HCT116 (cell line): ENCODE measurements around the gene CDH1.

Source experiments
- CTCF ChIP-seq, 3 experiments: fragments of 200-600 bp in 1 of 3; sonication (generic) in 1 of 3; IDR thresholded peaks in 2 of 3; conservative IDR thresholded peaks in 1 of 3; 2 replicates each; pipeline ENCODE4 v1.5.1; 2012 to 2017; ENCODE audit warnings: low read depth in 2 of 3, low read length in 2 of 3, antibody characterized with exemption in 1 of 3, borderline replicate concordance in 1 of 3, control low read depth in 1 of 3, mild to moderate bottlenecking in 1 of 3, mixed read lengths in 1 of 3, mixed run types in 1 of 3, moderate library complexity in 1 of 3; ENCODE audit not compliant: insufficient read depth in 1 of 3
- EZH2 ChIP-seq: fragments of 200-600 bp; sonication (generic); IDR thresholded peaks from 2 replicates; pipeline ENCODE4 v1.6.1; 2017; ENCODE audit warnings: antibody characterized with exemption, mixed run types
- FOSL1 ChIP-seq: IDR thresholded peaks from 2 replicates; pipeline ENCODE4 v1.6.1; 2012; ENCODE audit warnings: low read depth
- JUND ChIP-seq: IDR thresholded peaks from 2 replicates; pipeline ENCODE4 v1.6.1; 2012
- MAX ChIP-seq: IDR thresholded peaks from 2 replicates; pipeline ENCODE4 v1.6.1; 2012
- POLR2A ChIP-seq: IDR thresholded peaks from 2 replicates; pipeline ENCODE4 v1.7.0; 2011; ENCODE audit warnings: borderline replicate concordance; ENCODE audit not compliant: insufficient read depth, insufficient read length; ENCODE audit errors: extremely low read depth
- POLR2AphosphoS5 ChIP-seq: IDR thresholded peaks from 2 replicates; pipeline ENCODE4 v1.6.1; 2011; ENCODE audit warnings: mild to moderate bottlenecking, low read depth, low read length, moderate library complexity
- RAD21 ChIP-seq: IDR thresholded peaks from 2 replicates; pipeline ENCODE4 v1.6.1; 2012; ENCODE audit warnings: low read depth, mild to moderate bottlenecking
- SIN3A ChIP-seq: IDR thresholded peaks from 2 replicates; pipeline ENCODE4 v1.6.1; 2012; ENCODE audit warnings: low read depth
- TCF7L2 ChIP-seq: IDR thresholded peaks from 2 replicates; pipeline ENCODE4 v1.7.0; 2011; ENCODE audit warnings: borderline replicate concordance, inconsistent platforms; ENCODE audit not compliant: insufficient read depth, insufficient read length; ENCODE audit errors: extremely low read depth
- YY1 ChIP-seq: IDR thresholded peaks from 2 replicates; pipeline ENCODE4 v1.6.1; 2011; ENCODE audit warnings: low read length, low read depth, moderate library complexity, mild to moderate bottlenecking; ENCODE audit not compliant: insufficient replicate concordance; ENCODE audit errors: extremely low read depth

GRCh38 chr16:68698091-68698490 lies 39.0 kb upstream of the CDH1 start:
- TF ChIP-seq CTCF (IDR thresholded peaks at IDR 0.05 in 2 of 3, conservative IDR thresholded peaks at IDR 0.05 in 1 of 3; ENCODE audit: borderline replicate concordance in 1 of 3, insufficient read depth in 1 of 3, low read depth in 2 of 3, low read length in 2 of 3) (no peak), EZH2 (no peak), POLR2AphosphoS5 (no peak), SIN3A (no peak), RAD21 (no peak), YY1 (no peak), JUND (no peak), MAX (no peak), FOSL1 (no peak), TCF7L2 (no peak), POLR2A (no peak)
